SH-SY5Y (cell line): ENCODE data around the gene GTSF1L.

Source experiments
- GATA2 ChIP-seq: IDR thresholded peaks from 2 replicates; pipeline ENCODE4 v1.6.1; 2011; ENCODE audit warnings: mild to moderate bottlenecking, low read depth, low read length
- GATA3 ChIP-seq: IDR thresholded peaks from 2 replicates; pipeline ENCODE4 v1.6.1; 2011; ENCODE audit warnings: low read depth, mild to moderate bottlenecking, low read length, moderate library complexity

DNA sequence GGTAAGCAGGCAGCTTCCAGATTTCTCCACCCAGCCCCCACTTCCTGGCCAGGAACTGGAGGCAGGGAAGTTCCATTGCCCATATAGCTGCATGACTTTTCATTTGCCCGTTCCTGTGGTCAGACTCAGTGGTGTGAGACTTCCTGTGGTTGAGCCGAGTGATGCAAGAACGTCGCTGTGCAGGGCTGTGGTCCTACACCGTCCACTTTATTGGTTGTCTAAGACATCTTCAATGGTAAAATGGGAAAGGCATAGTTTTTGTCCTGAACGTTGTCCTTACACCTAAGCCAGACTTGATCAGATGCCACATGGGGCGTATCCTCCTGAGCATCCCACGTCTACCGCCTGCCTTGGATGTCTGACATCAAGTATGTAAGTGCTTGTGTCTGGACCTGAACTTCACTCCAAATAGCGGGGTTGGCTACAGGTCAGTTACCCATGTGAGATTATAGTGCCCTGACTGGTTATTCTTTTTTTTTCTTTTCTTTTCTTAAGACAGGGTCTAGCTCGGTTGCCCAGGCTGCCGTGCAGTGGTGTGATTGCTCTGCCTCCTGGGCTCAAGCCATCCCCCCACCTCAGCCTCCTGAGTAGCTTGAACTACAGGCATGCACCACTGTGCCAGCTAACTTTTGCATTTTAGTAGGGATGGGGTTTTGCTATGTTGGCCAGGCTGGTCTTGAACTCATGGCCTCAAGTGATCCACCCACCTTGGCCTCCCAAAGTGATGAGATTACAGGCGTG lies 25.9 kb upstream of the GTSF1L start:
- TF ChIP-seq GATA2 (no peak), GATA3 (no peak)
